Measurements from ENCODE around the gene CD58.
A peak's percentile ranks its signal among the peaks of the same experiment; 100 is the strongest.
"Not testable (repeated sequence)": the region's sequence is repeated elsewhere in the genome, so short reads cannot be mapped to it uniquely, and the experiment has no call there.

Gene CD58

GRCh38 chr1:116569776-116570357 is 959 bp downstream of the CD58 start:
- peak; percentile 56 for DNase-seq

- no peak for DNase-seq
Measured at GRCh38 chr1:116569381-116569670, 1.5 kb downstream of the CD58 start.

- no peak for DNase-seq
Measured at GRCh38 chr1:116568662-116569380, 2.0 kb downstream of the CD58 start.

- no peak for DNase-seq
Measured at GRCh38 chr1:116567790-116568661, 2.8 kb downstream of the CD58 start.

GRCh38 chr1:116565222-116565621 is 5.6 kb downstream of the CD58 start:
- no peak for DNase-seq

- DNase-seq, result no peak
Measured at GRCh38 chr1:116564426-116564825, 6.4 kb downstream of the CD58 start.

GRCh38 chr1:116562465-116562864 is 8.4 kb downstream of the CD58 start:
- not testable (repeated sequence) for DNase-seq

- no peak for DNase-seq
Measured at GRCh38 chr1:116561563-116561962, 9.3 kb downstream of the CD58 start.

GRCh38 chr1:116560704-116561490 is 9.9 kb downstream of the CD58 start:
- DNase-seq, result no peak

GRCh38 chr1:116559304-116559761 is 11.5 kb downstream of the CD58 start:
- DNase-seq, result no peak

- no peak for DNase-seq
Measured at GRCh38 chr1:116558571-116558970, 12.3 kb downstream of the CD58 start.

- DNase-seq, result no peak
Measured at GRCh38 chr1:116558140-116558549, 12.7 kb downstream of the CD58 start.

- no peak for DNase-seq
Measured at GRCh38 chr1:116557323-116557878, 13.4 kb downstream of the CD58 start.

- peak; percentile 88 for DNase-seq
Measured at GRCh38 chr1:116556289-116557006, 14.4 kb downstream of the CD58 start.

GRCh38 chr1:116554924-116555323 is 15.9 kb downstream of the CD58 start:
- DNase-seq, result no peak

GRCh38 chr1:116553386-116554115 is 17.3 kb downstream of the CD58 start:
- DNase-seq, result no peak

- DNase-seq, result no peak
Measured at GRCh38 chr1:116546354-116546977, 24.4 kb downstream of the CD58 start.

- no peak for DNase-seq
Measured at GRCh38 chr1:116545359-116545705, 25.5 kb downstream of the CD58 start.

GRCh38 chr1:116544588-116545358 is 26.1 kb downstream of the CD58 start:
- peak; percentile 17 for DNase-seq

- no peak for DNase-seq
Measured at GRCh38 chr1:116540088-116540487, 30.7 kb downstream of the CD58 start.
